Stimulated activated naive B cell treated with anti-CD40 and anti-IgM and Interleukin-4, amounts not matched to agents 10 μg/mL and 1 μg/mL and 100 μg/mL, for 72 hours (primary cell): ENCODE results near the gene SLC1A2.
A peak's percentile ranks its signal among the peaks of the same experiment; 100 is the strongest.

Source experiments
- ATAC-seq, 2 donors: fragments of 150-1000 bp; cut with Tn5 transposase; replicated peaks; 2 replicates each; pipeline ENCODE4 v1.10.0; 2021; ENCODE audit warnings: moderate library complexity in 1 of 2
- DNase-seq: peaks from one replicate; pipeline ENCODE4 v3.0.0; 2021
- H3K27ac Mint-ChIP-seq: one replicate; pipeline ENCODE4 v1.8.0; 2022; ENCODE audit warnings: mild to moderate bottlenecking, mixed read lengths
- H3K27me3 Mint-ChIP-seq, 2 donors: one replicate each; pipeline ENCODE4 v1.8.0; 2022; ENCODE audit warnings: mixed read lengths in 2 of 2
- H3K36me3 Mint-ChIP-seq, 2 donors: one replicate each; pipeline ENCODE4 v1.8.0; 2022; ENCODE audit warnings: mixed read lengths in 2 of 2, mild to moderate bottlenecking in 1 of 2
- H3K4me1 Mint-ChIP-seq, 2 donors: one replicate each; pipeline ENCODE4 v1.8.0; 2022; ENCODE audit warnings: mixed read lengths in 2 of 2, mild to moderate bottlenecking in 1 of 2
- H3K4me3 Mint-ChIP-seq, 2 donors: one replicate each; pipeline ENCODE4 v1.8.0; 2022; ENCODE audit warnings: mild to moderate bottlenecking in 2 of 2, mixed read lengths in 2 of 2, moderate library complexity in 1 of 2
- H3K9me3 Mint-ChIP-seq, 2 donors: one replicate each; pipeline ENCODE4 v1.8.0; 2022; ENCODE audit warnings: mixed read lengths in 2 of 2, mild to moderate bottlenecking in 1 of 2

Gene SLC1A2

DNA sequence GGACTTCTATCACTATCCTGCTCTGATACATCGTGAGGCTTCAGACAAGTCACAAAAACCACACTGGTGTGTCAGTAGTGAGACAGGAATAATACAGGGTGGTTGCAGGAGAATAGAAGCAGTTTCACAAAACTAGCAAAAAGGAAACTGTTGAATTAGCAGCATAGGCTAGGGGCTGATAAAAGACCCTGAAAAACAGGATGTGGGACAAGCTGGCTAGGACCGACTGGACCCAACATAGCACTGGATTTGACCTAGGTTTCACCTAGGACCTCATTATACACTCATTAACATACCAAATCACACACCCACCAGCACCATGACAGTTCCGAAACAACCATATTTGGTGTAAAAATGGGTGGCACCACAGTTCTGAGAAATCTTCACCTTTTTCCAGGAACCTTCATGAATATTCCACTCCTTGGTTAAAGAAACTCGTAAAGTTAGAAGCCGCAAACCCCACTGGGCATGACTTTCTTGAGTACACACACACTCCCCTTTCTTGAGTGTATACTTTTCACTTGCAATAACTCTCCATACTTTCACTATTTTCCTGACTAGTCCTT is 76.2 kb downstream of the SLC1A2 start:
- Mint-ChIP-seq H3K36me3 (peaks cover 3 to 4% of the 10 kb centered on the region in 2 donors), H3K27me3 (peaks cover 3 to 9% of the 10 kb centered on the region in 2 donors), H3K4me3 (peak overlapping the region; percentile 27 to 44), H3K4me1 (peaks cover 23 to 29% of the 10 kb centered on the region in 2 donors), H3K27ac (peak overlapping the region; percentile 79), H3K9me3 (peaks cover 4 to 5% of the 10 kb centered on the region in 2 donors)
- DNase-seq: peak; percentile 49
- ATAC-seq: peak; percentile 80 to 82

DNA sequence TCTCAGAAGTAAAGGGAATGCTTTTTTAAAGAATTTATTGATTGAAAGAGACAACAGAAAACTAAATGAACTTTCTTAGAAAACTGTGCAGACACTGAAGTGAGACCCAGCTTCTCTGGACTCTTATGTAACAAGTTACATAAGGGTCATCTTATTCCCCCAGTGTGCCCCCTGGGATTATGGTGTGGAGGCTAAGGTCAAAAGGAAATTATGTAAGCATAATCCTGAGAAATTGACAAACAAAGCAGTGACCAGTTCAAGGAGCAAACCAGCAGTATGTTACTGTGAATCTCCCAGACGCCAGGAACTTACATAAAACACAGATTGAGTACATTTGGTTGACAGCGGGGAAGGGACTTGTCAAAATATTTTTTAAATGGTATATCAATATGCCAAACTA is 78.6 kb downstream of the SLC1A2 start:
- H3K27ac Mint-ChIP-seq: no peak overlapping the region

DNA sequence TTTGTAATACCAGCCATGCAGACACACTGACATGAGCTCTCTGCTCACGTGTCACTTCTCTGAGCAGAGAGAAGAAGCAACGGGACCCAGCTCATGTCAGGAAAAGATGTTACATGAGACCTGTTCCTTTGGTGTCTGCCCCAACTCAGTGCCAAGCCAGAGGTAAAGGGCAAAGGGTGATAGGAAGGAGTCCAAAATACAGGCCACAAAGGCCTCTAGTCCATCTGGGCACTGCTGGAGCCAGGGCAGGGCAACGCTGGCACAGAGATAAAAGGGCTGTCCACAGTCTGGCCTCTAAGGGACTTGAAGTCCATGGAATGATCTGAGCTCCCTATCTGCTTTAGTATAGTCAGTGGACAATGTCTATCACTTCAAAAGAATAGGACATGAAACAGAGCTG is 79.3 kb downstream of the SLC1A2 start:
- no peak overlapping the region for H3K27ac Mint-ChIP-seq
- ATAC-seq (no peak), DNase-seq (no peak)
- peaks cover 16 to 24% of the 10 kb centered on the region in 2 donors for H3K4me1 Mint-ChIP-seq
- H3K27me3 Mint-ChIP-seq: no peaks in the 10 kb centered on the region
- H3K4me3 Mint-ChIP-seq: no peak overlapping the region
- H3K9me3 Mint-ChIP-seq: peaks cover under 1 to 2% of the 10 kb centered on the region in 2 donors
- H3K36me3 Mint-ChIP-seq: peaks cover under 1 to 2% of the 10 kb centered on the region in 2 donors

More for the DNA sequence above, 78.6 kb downstream of the SLC1A2 start:
- H3K27me3 Mint-ChIP-seq: no peaks in the 10 kb centered on the region
- peaks cover 4 to 5% of the 10 kb centered on the region in 2 donors for H3K36me3 Mint-ChIP-seq
- DNase-seq: no peak
- no peak overlapping the region for H3K4me3 Mint-ChIP-seq
- peaks cover 5% of the 10 kb centered on the region in 2 donors for H3K9me3 Mint-ChIP-seq
- no peak for ATAC-seq
- H3K4me1 Mint-ChIP-seq: peaks cover 20 to 29% of the 10 kb centered on the region in 2 donors

DNA sequence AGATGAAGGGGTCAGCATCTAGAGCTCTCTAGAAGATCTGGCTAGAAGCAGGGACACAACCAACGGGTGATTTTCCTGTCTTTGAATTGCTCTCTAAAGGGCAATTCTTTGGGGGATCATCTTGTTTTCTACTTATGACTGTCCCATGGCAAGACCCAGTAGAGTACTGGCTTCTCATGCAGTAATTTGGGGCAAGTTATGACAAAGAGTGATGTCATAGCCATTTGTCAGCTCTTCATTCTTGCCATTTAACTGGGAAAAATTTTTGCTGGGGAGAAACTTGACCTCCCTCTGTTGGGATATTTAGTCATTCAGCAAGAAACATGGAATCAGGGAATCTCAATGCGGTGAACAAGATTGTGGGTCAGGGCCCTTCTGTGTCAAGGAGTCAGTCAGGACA is 80.4 kb downstream of the SLC1A2 start:
- no peak overlapping the region for H3K27ac Mint-ChIP-seq
- H3K36me3 Mint-ChIP-seq: peaks cover 0 to 2% of the 10 kb centered on the region in 2 donors
- ATAC-seq: no peak
- H3K27me3 Mint-ChIP-seq: no peaks in the 10 kb centered on the region
- peaks cover 0 to 1% of the 10 kb centered on the region in 2 donors for H3K9me3 Mint-ChIP-seq
- H3K4me3 Mint-ChIP-seq: no peak overlapping the region
- no peak for DNase-seq
- peaks cover 21 to 26% of the 10 kb centered on the region in 2 donors for H3K4me1 Mint-ChIP-seq

DNA sequence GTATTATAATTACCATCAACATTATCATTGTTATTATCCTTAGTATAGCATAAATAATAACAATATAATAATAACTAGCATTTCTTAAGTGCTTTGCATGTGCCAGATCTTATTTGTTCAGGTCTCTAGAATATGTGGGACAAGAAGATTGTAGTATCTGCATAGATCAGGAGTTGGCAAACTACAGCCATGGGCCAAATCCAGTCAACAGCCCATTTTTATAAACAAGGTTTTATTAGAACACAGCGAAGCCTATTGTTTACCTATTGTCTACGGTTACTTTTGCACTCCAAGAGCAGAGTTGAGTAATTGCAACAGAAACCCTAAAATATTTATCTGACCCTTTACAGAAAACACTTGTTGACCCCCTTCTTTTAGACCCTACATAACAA is 81.4 kb downstream of the SLC1A2 start:
- Mint-ChIP-seq H3K9me3 (peaks cover 0 to 1% of the 10 kb centered on the region in 2 donors), H3K27ac (no peak overlapping the region), H3K27me3 (no peaks in the 10 kb centered on the region), H3K4me3 (no peak overlapping the region), H3K4me1 (peaks cover 16 to 19% of the 10 kb centered on the region in 2 donors), H3K36me3 (peaks cover 0 to 2% of the 10 kb centered on the region in 2 donors)
- no peak for ATAC-seq
- no peak for DNase-seq

DNA sequence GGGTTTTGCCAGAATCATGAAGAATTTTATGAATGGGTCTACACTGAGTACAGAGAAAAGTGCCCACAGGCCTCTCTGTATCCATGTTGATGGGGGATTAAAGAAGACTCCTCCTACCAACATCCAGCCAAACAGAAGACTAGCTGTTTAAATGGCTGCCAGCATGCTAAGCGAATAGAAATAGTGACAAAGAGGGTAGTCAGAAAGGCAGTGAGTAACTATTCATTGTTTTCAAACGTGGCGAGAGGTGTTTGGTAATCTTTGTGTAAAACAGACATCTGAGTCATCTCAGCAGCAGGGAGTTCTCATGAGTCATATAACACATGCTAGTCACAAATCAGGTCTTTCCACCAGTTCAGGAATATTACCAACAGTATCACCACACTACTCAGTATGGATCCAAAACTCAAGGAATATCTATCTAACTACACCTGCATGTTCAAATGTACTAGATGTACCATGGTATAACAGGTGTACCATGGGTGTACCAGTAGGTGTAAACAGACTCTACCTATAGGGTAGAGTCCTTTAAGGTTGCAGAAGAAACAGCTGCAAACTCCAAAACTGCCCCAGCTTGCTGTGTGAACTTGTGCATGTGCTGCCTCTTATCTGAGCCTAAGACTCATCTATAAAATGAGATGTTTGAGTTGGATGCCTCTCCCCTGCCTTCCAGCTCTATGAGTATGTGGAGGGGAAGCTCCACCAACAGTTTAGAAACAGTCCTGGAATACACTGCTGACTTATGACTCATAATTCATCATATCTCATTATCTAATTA is 82.0 kb downstream of the SLC1A2 start:
- ATAC-seq (peak; percentile 38 to 52), DNase-seq (no peak)
- H3K27ac Mint-ChIP-seq: no peak overlapping the region
- no peaks in the 10 kb centered on the region for H3K27me3 Mint-ChIP-seq
- peaks cover 17 to 21% of the 10 kb centered on the region in 2 donors for H3K4me1 Mint-ChIP-seq
- H3K36me3 Mint-ChIP-seq: peaks cover 0 to 2% of the 10 kb centered on the region in 2 donors
- no peak overlapping the region for H3K4me3 Mint-ChIP-seq
- peaks cover 0 to 3% of the 10 kb centered on the region in 2 donors for H3K9me3 Mint-ChIP-seq

DNA sequence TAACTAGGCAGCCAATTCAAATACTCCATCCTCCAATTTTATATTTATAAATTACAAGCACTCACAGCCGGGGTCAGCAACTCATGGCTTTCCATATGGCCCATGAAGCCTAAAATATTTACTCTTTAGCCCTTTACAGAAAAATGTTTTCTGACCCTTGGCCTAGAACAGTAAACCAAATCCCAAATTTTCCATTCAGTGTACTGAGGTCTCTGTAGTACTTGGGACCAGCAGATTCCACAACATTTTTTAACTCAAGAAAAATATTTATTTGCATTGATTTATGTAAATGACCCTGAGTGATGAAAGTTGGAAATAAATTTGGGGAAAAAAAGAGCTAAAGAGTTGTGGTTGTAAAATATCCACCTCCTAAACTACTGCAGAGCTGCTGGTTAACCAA is 82.6 kb downstream of the SLC1A2 start:
- H3K9me3 Mint-ChIP-seq: peaks cover 0 to 3% of the 10 kb centered on the region in 2 donors
- H3K27me3 Mint-ChIP-seq: no peaks in the 10 kb centered on the region
- no peak for ATAC-seq
- no peak overlapping the region for H3K4me3 Mint-ChIP-seq
- peaks cover 0 to 2% of the 10 kb centered on the region in 2 donors for H3K36me3 Mint-ChIP-seq
- H3K27ac Mint-ChIP-seq: no peak overlapping the region
- peaks cover 18 to 24% of the 10 kb centered on the region in 2 donors for H3K4me1 Mint-ChIP-seq
- DNase-seq: no peak

DNA sequence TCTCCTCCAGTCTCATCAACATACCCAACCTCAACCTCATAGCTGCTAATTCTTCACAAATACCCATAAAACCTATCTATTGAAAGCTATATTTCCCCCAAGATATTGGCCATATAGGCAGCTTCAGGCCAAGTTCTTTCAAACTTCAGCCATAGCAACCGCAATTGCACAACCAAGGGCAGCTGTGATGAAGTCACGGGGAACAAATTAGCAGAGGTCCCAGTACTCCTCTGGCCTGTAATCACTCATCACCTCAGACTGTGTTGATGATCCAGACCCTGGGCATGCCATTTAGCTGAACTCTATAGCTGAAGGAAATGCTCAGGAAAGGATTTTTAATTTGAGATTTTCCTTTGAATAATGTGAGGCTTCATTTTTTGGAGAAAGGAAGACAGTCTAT is 84.1 kb downstream of the SLC1A2 start:
- peaks cover 0 to 3% of the 10 kb centered on the region in 2 donors for H3K9me3 Mint-ChIP-seq
- peaks cover 30 to 39% of the 10 kb centered on the region in 2 donors for H3K4me1 Mint-ChIP-seq
- no peak overlapping the region for H3K4me3 Mint-ChIP-seq

DNA sequence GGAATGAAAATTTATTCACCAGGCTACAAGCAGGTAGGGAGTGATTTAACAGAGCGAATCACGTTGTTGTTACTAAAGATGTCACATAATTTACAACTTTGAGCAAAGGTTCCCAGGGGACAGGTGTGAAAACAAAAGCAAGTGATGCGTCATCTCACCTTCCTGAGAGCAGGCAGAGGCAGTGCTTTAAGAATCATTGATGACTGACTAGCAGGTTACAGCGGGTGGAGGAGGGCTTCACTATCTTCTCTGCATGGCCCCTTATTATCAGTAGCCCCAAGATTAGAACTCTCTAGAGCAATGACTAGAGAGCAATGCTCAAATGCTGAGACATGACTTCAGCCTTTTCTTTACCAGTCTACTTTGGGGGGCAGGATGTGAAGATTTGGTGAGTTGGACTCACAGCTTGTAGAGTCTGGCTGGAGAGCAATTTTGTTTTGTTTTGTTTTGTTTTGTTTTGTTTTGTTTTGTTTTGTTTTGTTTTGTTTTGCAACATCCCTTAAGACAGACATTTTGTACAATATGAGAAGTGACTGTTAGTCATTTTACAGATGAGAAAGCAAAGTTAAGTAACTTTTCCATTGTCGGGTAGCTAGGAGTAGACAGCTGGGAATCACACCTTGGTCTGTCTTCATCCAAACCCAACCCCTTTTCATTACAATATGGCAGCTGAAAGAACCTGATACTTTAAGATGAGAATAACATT is 84.8 kb downstream of the SLC1A2 start:
- Mint-ChIP-seq H3K27me3 (no peaks in the 10 kb centered on the region), H3K9me3 (peaks cover 0 to 3% of the 10 kb centered on the region in 2 donors), H3K4me1 (peaks cover 35 to 46% of the 10 kb centered on the region in 2 donors), H3K36me3 (peaks cover 0 to 2% of the 10 kb centered on the region in 2 donors), H3K27ac (peak overlapping the region; percentile 72), H3K4me3 (no peak overlapping the region)
- DNase-seq: peak; percentile 35
- ATAC-seq: peak; percentile 85 to 88

More for the DNA sequence above, 84.1 kb downstream of the SLC1A2 start:
- Mint-ChIP-seq H3K27ac (no peak overlapping the region), H3K36me3 (peaks cover 0 to 2% of the 10 kb centered on the region in 2 donors), H3K27me3 (no peaks in the 10 kb centered on the region)
- ATAC-seq (no peak), DNase-seq (no peak)

DNA sequence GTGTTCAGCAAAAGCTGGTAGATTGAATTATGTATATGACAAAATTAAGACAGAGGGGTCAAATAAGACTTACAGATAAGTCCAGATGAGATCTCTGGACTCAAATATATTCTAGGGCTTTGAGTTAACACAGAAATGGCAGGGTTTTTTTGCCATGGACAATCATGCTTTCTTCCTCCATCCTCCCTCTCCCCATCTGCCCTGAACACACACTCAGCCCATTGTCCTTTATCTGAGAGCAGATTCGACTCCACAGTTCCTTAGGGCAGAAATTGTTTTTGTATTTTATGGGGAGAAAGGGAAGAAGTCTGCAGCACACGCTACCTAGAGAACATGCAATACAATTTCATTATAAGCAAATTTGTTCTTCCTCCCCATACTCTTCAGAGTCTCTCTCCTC is 86.8 kb downstream of the SLC1A2 start:
- Mint-ChIP-seq H3K4me3 (no peak overlapping the region), H3K27me3 (no peaks in the 10 kb centered on the region), H3K27ac (no peak overlapping the region), H3K9me3 (peaks cover 0 to 2% of the 10 kb centered on the region in 2 donors), H3K4me1 (peaks cover 30 to 48% of the 10 kb centered on the region in 2 donors), H3K36me3 (peaks cover 0 to under 1% of the 10 kb centered on the region in 2 donors)
- no peak for ATAC-seq
- no peak for DNase-seq

DNA sequence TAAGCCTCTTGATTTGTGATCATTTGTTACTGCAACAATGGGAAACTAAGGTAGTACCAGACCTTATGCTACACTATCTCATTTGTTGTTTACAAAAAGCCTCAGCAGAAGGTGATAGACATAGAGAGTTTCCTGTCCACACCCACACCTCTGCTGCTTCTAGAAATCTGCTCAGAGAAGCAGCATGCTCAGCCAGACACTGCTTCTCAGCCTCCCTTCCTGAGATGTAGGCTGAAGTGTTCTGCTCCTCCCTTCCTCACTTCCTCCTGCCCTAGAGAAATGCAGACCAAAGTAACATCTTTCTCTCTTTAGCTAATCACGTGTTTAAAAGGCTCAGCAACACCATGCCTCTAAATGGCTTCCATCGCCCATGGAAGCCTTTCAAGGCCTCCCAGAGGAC is 88.4 kb downstream of the SLC1A2 start:
- Mint-ChIP-seq H3K4me3 (no peak overlapping the region), H3K27me3 (no peaks in the 10 kb centered on the region), H3K27ac (no peak overlapping the region), H3K9me3 (peaks cover 0 to 2% of the 10 kb centered on the region in 2 donors), H3K36me3 (no peaks in the 10 kb centered on the region), H3K4me1 (peaks cover 30 to 48% of the 10 kb centered on the region in 2 donors)
- peak; percentile 62 to 73 for ATAC-seq
- DNase-seq: no peak

DNA sequence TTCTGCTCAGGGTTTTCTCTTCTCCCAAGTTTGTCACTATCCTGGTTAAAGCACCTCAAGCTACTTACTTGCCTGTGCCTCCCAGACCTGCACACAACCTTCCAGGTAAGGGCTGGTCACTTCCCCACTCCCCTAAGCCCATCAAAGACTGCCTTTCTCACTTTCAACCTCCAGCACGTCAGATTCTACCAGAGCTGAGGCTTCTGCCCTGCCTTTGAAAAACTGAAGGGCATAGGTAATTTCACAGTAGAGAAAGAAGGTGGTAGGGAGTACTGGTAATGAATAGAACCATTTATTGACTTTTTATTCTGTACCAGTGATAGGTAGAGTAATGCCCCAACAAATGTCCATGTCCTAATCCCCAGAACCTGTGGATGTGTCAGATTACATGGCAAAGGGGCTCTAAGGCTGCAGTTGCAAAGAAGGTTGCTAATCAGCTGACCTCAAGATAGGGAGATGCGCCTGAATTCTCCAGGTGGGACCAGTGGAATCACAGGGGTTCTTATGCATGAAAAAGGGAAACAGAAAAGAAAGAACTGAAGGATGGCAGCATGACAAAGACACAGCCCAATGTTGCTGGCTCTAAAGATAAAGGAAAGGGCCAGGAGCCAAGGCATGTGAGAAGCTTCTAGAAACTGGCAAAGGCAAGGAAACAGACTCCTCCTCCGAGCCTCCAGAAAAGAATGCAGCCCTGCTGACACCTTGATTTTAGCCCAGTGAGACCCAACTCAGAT is 89.0 kb downstream of the SLC1A2 start:
- peaks cover 0 to 2% of the 10 kb centered on the region in 2 donors for H3K9me3 Mint-ChIP-seq
- DNase-seq (no peak), ATAC-seq (no peak)
- peaks cover 30 to 49% of the 10 kb centered on the region in 2 donors for H3K4me1 Mint-ChIP-seq
- peak overlapping the region; percentile 14 for H3K27ac Mint-ChIP-seq
- no peaks in the 10 kb centered on the region for H3K36me3 Mint-ChIP-seq
- H3K27me3 Mint-ChIP-seq: no peaks in the 10 kb centered on the region
- no peak overlapping the region for H3K4me3 Mint-ChIP-seq

DNA sequence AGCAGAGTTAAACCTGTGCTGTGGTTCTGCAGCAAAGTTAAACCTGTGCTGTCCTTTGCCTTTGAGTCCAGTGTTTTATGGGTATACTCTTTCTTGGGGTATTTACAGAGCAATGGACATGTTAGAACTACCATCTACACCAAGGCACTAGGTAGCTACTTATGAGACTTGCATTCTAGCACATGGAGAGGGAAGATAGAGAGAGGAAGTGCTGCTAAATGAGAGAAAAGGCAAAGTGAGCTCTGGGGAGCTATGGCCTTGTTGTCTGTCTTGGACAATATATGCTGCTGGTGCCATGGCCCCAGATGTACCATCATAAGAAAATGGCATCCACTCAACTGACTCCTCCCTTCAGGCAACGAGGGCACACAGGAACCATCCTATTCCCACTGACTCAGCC is 91.5 kb downstream of the SLC1A2 start:
- Mint-ChIP-seq H3K4me1 (peaks cover 20 to 36% of the 10 kb centered on the region in 2 donors), H3K9me3 (peaks cover 0 to 1% of the 10 kb centered on the region in 2 donors), H3K27me3 (no peaks in the 10 kb centered on the region), H3K36me3 (no peaks in the 10 kb centered on the region), H3K4me3 (no peak overlapping the region), H3K27ac (no peak overlapping the region)
- DNase-seq: no peak
- no peak for ATAC-seq
